HEK293T (cell line): ENCODE results near the gene ASTN2.

Experiments
- CTCF ChIA-PET: fragments of 350-600 bp; formaldehyde crosslinking; extraction: SDS; loops from one replicate; lab custom pipeline; 2021; ENCODE audit warnings: antibody characterized with exemption, inconsistent platforms; lab: Yijun Ruan, JAX
- POLR2A ChIA-PET: fragments of 350-600 bp; formaldehyde crosslinking; extraction: SDS; loops from one replicate; lab custom pipeline; 2020; ENCODE audit warnings: antibody characterized with exemption, inconsistent platforms; lab: Yijun Ruan, JAX
- DNase-seq: peaks from one replicate; pipeline ENCODE4 v3.0.0; 2012; ENCODE audit warnings: mixed read lengths; ENCODE audit errors: extremely low spot score
- ARNT ChIP-seq: fragments of 450-650 bp; IDR thresholded peaks from 2 replicates; pipeline ENCODE4 v1.6.1; 2017; ENCODE audit warnings: mild to moderate bottlenecking
- BHLHE40 ChIP-seq: fragments of 450-650 bp; IDR thresholded peaks from 2 replicates; pipeline ENCODE4 v1.6.1; 2016; ENCODE audit warnings: mild to moderate bottlenecking, moderate library complexity, borderline replicate concordance
- CTBP1 ChIP-seq: fragments of 450-650 bp; IDR thresholded peaks from 2 replicates; pipeline ENCODE4 v1.6.1; 2016; ENCODE audit warnings: borderline replicate concordance
- ELF4 ChIP-seq: fragments of 450-650 bp; IDR thresholded peaks from 2 replicates; pipeline ENCODE4 v1.6.1; 2017; ENCODE audit warnings: antibody characterized with exemption
- FOXA1 ChIP-seq: fragments of 450-650 bp; IDR thresholded peaks from 2 replicates; pipeline ENCODE4 v1.6.1; 2016; ENCODE audit warnings: mild to moderate bottlenecking
- FOXK2 ChIP-seq: fragments of 450-650 bp; IDR thresholded peaks from 2 replicates; pipeline ENCODE4 v1.6.1; 2016; ENCODE audit warnings: mild to moderate bottlenecking
- FOXM1 ChIP-seq: fragments of 450-650 bp; IDR thresholded peaks from 2 replicates; pipeline ENCODE4 v1.6.1; 2017; ENCODE audit warnings: mild to moderate bottlenecking, borderline replicate concordance
- HDGF ChIP-seq: fragments of 450-650 bp; IDR thresholded peaks from 2 replicates; pipeline ENCODE4 v1.6.1; 2017; ENCODE audit warnings: antibody characterized with exemption, borderline replicate concordance
- L3MBTL2 ChIP-seq: fragments of 450-650 bp; conservative IDR thresholded peaks from 2 replicates; pipeline ENCODE4 v1.6.1; 2016; ENCODE audit warnings: mild to moderate bottlenecking
- LEF1 ChIP-seq: fragments of 450-650 bp; IDR thresholded peaks from 2 replicates; pipeline ENCODE4 v1.6.1; 2017; ENCODE audit warnings: mild to moderate bottlenecking, borderline replicate concordance
- NFRKB ChIP-seq: fragments of 450-650 bp; IDR thresholded peaks from 2 replicates; pipeline ENCODE4 v1.6.1; 2016; ENCODE audit warnings: mild to moderate bottlenecking, moderate library complexity
- SP1 ChIP-seq: fragments of 450-650 bp; IDR thresholded peaks from 2 replicates; pipeline ENCODE4 v1.6.1; 2017
- SUZ12 ChIP-seq: fragments of 450-650 bp; IDR thresholded peaks from 2 replicates; pipeline ENCODE4 v1.6.1; 2016; ENCODE audit warnings: mild to moderate bottlenecking
- TARDBP ChIP-seq: fragments of 450-650 bp; IDR thresholded peaks from 2 replicates; pipeline ENCODE4 v1.6.1; 2016
- ZNF384 ChIP-seq: fragments of 450-650 bp; IDR thresholded peaks from 2 replicates; pipeline ENCODE4 v1.6.1; 2016
- TF ChIP-seq, protein P1 (sequence below): fragments of 450-650 bp; IDR thresholded peaks from 2 replicates; pipeline ENCODE4 v1.6.1; 2016

ASTN2 gene

DNA sequence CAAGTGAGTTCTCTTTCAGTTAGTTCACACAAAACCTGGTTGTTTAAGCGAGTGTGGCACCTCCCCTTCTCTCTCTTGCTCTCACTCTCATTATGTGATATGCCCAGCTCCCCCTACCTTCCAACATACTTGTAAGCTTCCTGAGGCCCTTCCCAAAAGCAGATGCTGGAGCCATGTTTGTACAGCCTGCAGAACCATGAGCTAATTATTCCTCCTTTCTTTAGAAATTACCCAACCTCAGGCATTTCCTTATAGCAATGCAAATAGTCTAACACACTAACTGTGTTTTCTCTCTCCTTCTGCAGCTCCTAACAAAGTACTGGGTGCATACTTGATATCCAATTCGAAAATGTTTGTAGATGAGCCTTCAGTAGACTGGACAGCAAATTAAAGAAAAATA lies 665.1 kb downstream of the ASTN2 start:
- ChIA-PET CTCF (interaction anchor here (1.0 kb wide), 1 partner anchor 111 kb away, joined by 5 read pairs; no protein-coding TSS in a partner anchor), POLR2A (no interaction called here)
- DNase-seq, result no peak
- TF ChIP-seq CTBP1 (no peak), BHLHE40 (no peak), HDGF (no peak), SUZ12 (no peak), FOXM1 (no peak), LEF1 (no peak), TARDBP (no peak), NFRKB (no peak), ARNT (no peak), FOXK2 (no peak), ELF4 (no peak), L3MBTL2 (no peak), SP1 (no peak), FOXA1 (no peak), ZNF384 (no peak)
- TF ChIP-seq, protein P1, sequence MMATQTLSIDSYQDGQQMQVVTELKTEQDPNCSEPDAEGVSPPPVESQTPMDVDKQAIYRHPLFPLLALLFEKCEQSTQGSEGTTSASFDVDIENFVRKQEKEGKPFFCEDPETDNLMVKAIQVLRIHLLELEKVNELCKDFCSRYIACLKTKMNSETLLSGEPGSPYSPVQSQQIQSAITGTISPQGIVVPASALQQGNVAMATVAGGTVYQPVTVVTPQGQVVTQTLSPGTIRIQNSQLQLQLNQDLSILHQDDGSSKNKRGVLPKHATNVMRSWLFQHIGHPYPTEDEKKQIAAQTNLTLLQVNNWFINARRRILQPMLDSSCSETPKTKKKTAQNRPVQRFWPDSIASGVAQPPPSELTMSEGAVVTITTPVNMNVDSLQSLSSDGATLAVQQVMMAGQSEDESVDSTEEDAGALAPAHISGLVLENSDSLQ, result no peak

DNA sequence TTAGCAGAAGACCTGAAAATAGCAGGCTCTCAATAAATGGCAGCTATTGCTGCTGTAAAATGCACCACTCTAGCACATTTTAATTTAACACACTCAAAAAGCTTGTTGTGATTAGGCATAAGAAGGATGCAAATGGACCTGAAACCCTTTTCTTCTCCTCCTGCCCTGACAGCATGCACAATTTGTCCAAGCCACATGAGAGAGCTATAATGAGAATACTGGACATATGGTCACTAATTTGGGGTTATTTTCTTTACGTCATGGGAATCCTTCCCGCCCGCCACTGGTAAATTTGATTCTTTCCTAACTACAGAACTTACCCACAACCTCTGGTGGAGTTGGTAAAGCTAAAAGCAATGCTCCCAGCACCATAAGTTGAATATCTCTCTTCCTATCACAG lies 665.7 kb downstream of the ASTN2 start:
- no peak for DNase-seq
- ChIA-PET POLR2A (no interaction called here), CTCF (interaction anchor here (1.0 kb wide), 1 partner anchor 112 kb away, joined by 5 read pairs; no protein-coding TSS in a partner anchor)
- no peak for TF ChIP-seq FOXA1
- TF ChIP-seq FOXK2, result no peak
- TF ChIP-seq NFRKB, result no peak
- no peak for TF ChIP-seq L3MBTL2
- TF ChIP-seq ELF4, result no peak
- no peak for TF ChIP-seq LEF1
- no peak for TF ChIP-seq CTBP1
- TF ChIP-seq BHLHE40, result no peak
- no peak for TF ChIP-seq SUZ12
- no peak for TF ChIP-seq ARNT
- no peak for TF ChIP-seq ZNF384
- no peak for TF ChIP-seq TARDBP
- no peak for TF ChIP-seq SP1
- TF ChIP-seq HDGF, result no peak
- TF ChIP-seq FOXM1, result no peak

- TF ChIP-seq FOXK2, result no peak
- no peak for TF ChIP-seq ELF4
- no peak for TF ChIP-seq SUZ12
- TF ChIP-seq, protein P1, result no peak
- TF ChIP-seq NFRKB, result no peak
- TF ChIP-seq SP1, result no peak
- no peak for TF ChIP-seq BHLHE40
- TF ChIP-seq CTBP1, result no peak
- DNase-seq, result no peak
- ChIA-PET POLR2A (no interaction called here), CTCF (no interaction called here)
These were observed 673.1 kb downstream of the ASTN2 start for GRCh38 chr9:116741742-116742141.

DNA sequence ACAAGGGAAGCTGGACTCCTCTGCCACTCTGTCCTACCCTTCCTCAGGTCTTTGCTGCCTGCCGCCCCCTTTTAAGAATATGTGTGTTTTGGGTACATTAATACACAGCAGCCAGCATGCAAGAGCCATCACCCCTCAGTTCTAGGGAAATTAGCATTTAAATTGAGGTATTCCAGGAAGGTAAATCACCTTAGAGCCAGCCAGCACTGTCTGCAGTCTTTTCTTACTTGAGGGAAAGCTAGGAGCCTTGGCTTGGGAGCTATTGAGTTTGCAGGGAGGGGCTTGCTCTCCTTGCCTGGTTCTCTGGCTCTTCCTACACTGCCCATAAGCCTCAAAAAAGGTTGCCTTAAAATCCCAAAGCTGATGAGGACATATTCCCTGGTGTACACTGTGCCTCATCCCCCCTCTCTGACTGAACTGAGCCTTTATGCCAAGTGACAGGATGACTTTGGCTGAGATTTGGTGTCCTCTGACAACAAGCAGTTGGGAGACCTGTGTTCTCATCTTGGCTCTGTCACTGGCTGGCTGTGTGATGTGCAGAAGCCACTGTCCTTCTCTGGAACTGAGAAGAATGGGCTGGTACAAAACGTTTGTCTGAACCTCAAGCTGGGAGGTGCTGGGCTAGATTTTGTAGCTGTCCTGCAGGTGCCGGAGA lies 673.6 kb downstream of the ASTN2 start:
- ChIA-PET POLR2A (no interaction called here), CTCF (interaction anchor here (1.4 kb wide), 1 partner anchor 119 kb away, joined by 7 read pairs; no protein-coding TSS in a partner anchor)
- TF ChIP-seq ELF4, result no peak
- DNase-seq, result no peak

DNA sequence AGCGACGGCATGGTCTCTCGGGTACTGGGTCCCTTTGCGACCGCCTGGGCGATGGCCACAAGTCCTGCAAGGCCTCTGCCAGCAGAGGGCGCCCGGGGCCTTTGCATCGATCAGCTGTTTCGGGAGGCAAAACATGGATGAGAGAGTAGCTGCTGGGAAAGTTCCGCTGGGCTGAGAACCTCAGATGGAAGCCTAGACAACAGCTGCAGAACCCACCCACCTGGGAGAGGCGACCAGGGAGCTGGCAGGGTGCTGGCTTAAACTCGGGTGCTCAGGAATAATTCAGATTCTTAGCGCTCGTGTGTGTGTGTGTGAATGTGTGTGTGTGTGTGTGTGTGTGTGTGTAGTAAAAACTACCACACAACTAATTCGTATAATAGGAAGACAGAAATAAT lies 677.7 kb downstream of the ASTN2 start:
- ChIA-PET POLR2A (no interaction called here), CTCF (interaction anchor here (0.7 to 2.8 kb wide), 8 partner anchors 11 to 135 kb away, joined by 3 to 79 read pairs (median 3); no protein-coding TSS in a partner anchor)
- DNase-seq, result peak; percentile 88
- TF ChIP-seq SUZ12, result no peak
- TF ChIP-seq ZNF384, result no peak
- no peak for TF ChIP-seq LEF1
- no peak for TF ChIP-seq FOXM1
- no peak for TF ChIP-seq ARNT
- TF ChIP-seq CTBP1, result no peak
- TF ChIP-seq HDGF, result no peak
- TF ChIP-seq, protein P1, result no peak
- no peak for TF ChIP-seq FOXA1
- TF ChIP-seq L3MBTL2, result no peak
- no peak for TF ChIP-seq FOXK2
- TF ChIP-seq BHLHE40, result no peak
- no peak for TF ChIP-seq TARDBP

DNA sequence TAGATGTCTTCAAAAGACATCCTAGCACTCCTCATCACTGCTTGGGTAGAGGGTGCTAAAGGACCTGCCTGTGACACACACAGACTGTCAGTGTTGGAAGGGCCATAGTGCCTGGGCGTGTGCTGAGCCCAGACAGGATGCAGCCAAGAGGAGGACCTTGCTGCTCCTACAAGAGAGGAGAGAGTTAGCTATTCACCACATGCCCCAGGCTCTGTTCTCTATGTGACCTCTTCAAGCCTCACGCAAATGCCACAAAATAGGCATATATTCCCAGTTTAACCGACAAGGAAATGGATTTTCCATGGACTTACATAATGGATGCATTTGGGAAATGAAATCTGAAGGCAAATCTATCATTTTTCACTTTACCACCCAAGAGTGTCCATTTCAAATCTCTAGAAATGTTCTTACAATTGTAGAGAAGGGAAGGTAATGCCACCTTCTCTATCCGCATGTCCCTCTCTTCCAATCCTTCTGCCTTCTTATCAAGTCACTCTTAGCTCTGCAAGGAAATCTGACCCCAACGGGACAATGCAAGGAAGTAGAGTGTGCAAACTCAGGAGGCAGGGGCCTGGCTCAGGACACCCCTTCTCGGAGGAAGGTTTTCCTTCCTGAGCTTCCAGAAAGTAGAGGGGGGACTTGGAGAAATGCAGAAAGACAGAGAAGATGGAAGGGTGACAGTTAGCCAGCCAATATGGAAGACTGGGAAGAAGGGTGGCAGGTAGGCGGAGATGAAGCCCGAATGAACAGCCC lies 678.3 kb downstream of the ASTN2 start:
- CTCF ChIA-PET, result interaction anchor here (0.7 to 2.8 kb wide), 6 partner anchors 11 to 136 kb away, joined by 3 to 79 read pairs (median 3); no protein-coding TSS in a partner anchor
- POLR2A ChIA-PET, result no interaction called here
- no peak for DNase-seq
- no peak for TF ChIP-seq BHLHE40
- TF ChIP-seq ZNF384, result no peak
- TF ChIP-seq, protein P1, result no peak
- no peak for TF ChIP-seq L3MBTL2
- no peak for TF ChIP-seq CTBP1
- TF ChIP-seq SUZ12, result no peak
- TF ChIP-seq NFRKB, result no peak
- TF ChIP-seq LEF1, result no peak
- TF ChIP-seq FOXM1, result no peak
- TF ChIP-seq SP1, result no peak
- no peak for TF ChIP-seq TARDBP
- TF ChIP-seq ELF4, result no peak
- no peak for TF ChIP-seq HDGF
- TF ChIP-seq ARNT, result no peak
- no peak for TF ChIP-seq FOXA1
